HG02571 (cell line): ENCODE measurements around the gene SH3BP5L.

ENCODE experiments used
- ATAC-seq: cut with Tn5 transposase; IDR thresholded peaks from one replicate; pipeline ENCODE4 v1.9.1; 2021; ENCODE audit warnings: mild to moderate bottlenecking, moderate library complexity; ENCODE audit not compliant: unreplicated experiment

SH3BP5L gene

DNA sequence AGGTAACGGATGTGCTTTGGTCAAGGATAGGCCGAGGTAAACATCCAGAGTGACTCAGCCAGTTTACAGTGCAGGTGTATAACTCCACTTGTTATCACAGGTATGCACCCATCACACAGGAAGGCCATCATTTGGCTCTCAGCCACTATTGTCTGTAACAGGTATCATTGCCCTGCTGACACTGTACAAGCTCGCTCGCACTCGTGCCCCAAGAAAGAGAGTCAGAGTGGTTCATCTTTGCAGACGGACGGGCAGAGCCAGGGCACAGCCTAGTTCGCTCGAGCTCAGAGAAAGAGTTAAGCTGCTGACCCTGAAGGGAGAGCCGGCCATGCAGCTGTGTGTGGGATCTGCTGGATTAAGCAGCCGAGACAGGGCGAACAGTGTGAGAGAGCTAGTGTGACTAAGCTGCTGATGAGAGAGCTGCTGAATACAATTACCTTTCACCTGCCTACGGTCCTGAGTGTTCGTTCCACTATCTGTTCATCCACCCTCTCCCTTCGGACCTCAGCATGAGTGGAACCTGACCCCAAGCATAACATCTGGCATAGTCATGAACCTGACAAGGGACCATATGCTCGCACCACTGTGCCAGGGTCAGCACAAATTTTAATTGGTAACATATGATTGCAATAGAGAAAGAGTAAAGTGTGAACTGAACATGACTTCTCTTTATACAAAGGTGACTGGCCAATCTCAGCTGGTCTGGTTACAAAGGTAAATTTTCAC lies 43.1 kb downstream of the SH3BP5L start:
- ATAC-seq, result no peak

DNA sequence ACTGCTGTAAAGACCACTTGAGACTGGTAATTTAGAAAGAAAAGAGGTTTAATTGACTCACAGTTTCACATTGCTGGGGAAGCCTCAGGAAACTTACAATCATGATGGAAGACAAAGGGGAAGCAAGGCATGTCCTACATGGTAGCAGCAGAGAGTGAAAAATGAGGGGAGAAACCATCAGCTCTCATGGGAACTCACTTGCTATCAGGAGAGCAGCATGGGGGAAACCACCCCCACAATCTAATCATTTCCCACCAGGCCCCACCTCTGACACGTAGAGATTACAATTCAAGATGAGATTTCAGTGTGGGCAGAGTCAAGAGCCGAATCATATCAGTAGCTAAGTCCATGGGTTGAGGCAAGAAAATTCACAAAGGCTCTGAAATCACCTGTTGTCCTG lies 46.4 kb downstream of the SH3BP5L start:
- no peak for ATAC-seq

DNA sequence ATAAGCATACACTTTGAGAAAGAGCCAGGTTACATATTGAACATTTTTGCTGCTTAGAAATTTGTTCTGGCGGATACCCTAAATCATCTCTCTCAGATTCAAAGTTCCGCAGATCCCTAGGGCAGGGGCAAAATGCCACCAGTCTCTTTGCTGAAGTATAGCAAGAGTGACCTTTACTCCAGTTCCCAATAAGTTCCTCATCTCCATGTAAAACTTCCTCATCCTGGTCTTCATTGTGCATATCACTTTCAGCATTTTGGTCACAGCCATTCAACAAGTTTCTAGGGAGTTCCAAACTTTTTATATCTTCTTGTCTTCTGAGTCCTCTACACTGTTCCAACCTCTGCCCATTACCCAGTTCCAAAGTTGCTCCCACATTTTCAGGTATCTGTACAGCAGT lies 46.8 kb downstream of the SH3BP5L start:
- no peak for ATAC-seq

DNA sequence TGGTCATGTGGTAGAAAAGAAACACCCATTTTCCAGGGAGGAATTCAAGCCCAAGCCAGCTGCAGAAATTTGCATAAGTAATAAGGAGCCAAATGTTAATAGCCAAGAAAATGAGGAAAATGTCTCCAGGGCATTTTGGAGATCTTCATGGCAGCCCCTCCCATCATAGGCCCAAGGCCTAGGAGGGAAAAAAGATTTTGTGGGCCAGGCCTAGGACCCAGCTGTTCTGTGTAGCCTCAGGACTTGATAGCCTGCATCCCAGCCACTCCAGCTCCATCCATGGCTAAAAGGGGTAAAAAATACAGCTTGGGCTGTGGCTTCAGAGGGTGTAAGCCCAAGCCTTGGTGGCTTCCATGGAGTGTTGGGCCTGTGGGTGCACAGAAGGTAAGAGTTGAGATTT lies 48.7 kb downstream of the SH3BP5L start:
- ATAC-seq, result no peak

DNA sequence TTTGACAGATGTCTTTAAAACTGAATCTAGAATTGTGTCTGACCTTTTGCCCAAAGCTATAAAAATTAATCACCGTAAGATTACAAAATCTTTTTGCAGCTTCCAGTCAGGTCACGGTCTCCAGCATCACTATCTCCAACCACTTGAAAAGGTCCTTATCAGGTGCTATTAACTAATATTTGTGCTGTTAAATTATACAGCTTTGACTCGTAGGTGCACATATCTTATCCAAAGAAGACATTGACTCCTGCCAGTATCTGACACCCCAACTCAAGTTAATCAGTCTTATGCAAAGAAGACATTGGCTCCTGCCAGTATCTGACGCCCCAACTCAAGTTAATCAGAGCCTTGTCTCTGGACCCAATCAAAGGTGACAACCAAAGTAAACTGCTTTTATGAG lies 50.3 kb downstream of the SH3BP5L start:
- ATAC-seq, result no peak
